Omental fat pad (tissue), 4 donors: ENCODE data around the gene UBE2K. TPM values are rescaled to one million over a fixed set of nuclear protein-coding genes. Genes with fewer than 3 reads are reported as not detected.
"Not testable (repeated sequence)": the region's sequence is repeated elsewhere in the genome, so short reads cannot be mapped to it uniquely, and the experiment has no call there.

Experiments
- ATAC-seq: fragments of 150-250 bp; one replicate; pipeline ENCODE4 v1.9.1; 2016; ENCODE audit warnings: mild to moderate bottlenecking, moderate library complexity; ENCODE audit not compliant: low FRiP score
- DNase-seq: peaks from one replicate; pipeline ENCODE4 v3.0.0-alpha.2; 2019; ENCODE audit warnings: low spot score
- total RNA-seq, 4 donors: library from RNA; depleted of rRNA; stranded (reverse); fragments of >200 nt; gene quantifications; one replicate each; pipeline ENCODE4 v1.1.0, GENCODE V29; 2016
- TF ChIP-seq, protein P1 (sequence below), 3 donors: fragments of 450-650 bp; IDR thresholded peaks; one replicate each; pipeline ENCODE4 v1.5.1; 2016 to 2017; ENCODE audit warnings: antibody characterized with exemption in 3 of 3, mild to moderate bottlenecking in 3 of 3, moderate library complexity in 2 of 3

Gene UBE2K
- total RNA-seq, 4 donors from 2014 or later: 19.7 to 33.3 (median 25.8) TPM

DNA sequence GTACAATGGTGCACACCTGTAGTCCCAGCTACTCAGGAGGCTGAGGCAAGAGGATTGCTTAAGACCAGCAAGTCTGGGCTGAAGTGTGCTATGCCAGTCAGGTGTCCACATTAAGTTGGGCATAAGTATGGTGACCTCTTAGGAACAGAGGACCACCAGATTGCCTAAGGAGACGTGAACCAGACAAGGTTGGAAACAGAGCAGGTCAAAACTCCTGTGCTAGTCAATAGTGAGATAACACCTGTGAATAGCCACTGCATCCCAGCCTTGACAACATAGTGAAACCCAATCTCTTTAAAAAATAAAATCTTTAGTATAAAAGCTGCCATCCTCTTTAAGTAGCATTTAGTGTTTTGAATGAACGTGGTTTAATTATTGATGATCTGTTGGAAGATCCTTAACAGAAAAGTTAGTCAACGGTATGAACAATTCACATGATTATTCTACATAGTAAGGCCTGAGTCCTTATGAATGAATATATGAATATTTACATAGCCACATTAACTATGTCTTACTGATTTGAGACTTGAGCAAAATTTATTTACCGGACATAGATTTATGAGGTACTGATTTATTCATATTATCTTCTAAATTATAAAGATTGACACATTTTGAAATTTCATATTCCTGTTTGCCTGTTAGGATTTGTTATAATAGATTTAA lies 63.2 kb downstream of the UBE2K start:
- ATAC-seq (no peak), DNase-seq (no peak)
- TF ChIP-seq, protein P1, sequence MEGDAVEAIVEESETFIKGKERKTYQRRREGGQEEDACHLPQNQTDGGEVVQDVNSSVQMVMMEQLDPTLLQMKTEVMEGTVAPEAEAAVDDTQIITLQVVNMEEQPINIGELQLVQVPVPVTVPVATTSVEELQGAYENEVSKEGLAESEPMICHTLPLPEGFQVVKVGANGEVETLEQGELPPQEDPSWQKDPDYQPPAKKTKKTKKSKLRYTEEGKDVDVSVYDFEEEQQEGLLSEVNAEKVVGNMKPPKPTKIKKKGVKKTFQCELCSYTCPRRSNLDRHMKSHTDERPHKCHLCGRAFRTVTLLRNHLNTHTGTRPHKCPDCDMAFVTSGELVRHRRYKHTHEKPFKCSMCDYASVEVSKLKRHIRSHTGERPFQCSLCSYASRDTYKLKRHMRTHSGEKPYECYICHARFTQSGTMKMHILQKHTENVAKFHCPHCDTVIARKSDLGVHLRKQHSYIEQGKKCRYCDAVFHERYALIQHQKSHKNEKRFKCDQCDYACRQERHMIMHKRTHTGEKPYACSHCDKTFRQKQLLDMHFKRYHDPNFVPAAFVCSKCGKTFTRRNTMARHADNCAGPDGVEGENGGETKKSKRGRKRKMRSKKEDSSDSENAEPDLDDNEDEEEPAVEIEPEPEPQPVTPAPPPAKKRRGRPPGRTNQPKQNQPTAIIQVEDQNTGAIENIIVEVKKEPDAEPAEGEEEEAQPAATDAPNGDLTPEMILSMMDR (IDR thresholded peaks at IDR 0.05): no peak

DNA sequence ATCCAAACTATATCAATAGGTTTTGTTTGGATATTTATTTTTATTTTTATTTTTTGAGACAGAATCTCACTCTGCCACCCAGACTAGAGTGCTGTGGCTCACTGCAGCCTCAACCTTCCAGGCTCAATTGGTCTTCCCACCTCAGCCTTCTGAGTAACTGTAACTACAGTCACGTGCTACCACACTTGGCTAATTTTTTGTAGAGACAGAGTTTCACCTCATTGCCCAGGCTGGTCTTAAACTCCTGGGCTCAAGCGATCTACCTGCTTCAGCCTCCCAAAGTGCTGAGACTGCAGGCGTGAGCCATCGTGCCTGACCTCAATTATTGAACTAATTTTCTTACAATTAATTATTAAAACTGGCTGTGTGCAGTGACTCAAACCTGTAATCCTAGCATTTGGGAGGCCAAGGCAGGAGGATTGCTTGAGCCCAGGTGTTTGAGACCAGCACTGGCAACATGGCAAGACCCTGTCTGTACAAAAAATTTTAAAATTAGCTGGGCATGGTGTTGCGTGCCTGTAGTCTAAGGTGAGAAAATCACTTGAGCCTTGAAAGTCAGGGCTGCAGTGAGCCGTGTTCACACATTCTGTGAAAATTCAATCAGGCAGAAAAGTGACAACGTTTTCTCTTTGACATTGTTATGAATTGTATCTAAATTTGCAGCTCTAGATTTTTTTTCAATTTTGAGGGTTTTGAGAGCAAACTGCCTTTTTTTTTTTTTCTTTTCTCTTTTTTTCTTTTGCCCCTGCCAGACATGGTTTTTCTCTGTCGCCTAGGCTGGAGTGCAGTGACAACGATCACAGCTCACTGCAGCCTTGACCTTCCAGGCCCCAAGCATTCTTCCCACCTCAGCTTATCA lies 66.0 kb downstream of the UBE2K start:
- TF ChIP-seq, protein P1 (IDR thresholded peaks at IDR 0.05): no peak
- ATAC-seq: no peak
- DNase-seq: no peak

DNA sequence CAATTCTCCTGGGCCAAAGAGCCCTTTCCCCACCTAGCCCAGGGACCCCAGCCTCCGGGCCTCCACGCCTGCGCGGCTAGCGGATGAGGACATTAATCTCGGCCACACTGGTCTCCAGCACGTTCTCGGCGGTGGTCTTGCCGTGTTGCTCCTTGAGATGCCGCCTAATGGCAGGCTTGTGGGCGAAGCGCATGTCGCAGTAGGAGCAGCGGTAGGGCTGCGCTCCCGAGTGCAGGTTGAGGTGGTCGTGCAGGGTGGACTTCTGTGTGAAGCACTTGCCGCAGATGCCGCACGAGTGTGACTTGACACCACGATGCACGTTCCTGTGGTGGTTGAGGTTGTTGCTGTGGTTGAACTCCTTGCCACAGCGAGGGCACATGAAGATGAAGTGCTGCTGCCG lies 72.1 kb downstream of the UBE2K start:
- TF ChIP-seq, protein P1 (IDR thresholded peaks at IDR 0.05): no peak
- DNase-seq: no peak

DNA sequence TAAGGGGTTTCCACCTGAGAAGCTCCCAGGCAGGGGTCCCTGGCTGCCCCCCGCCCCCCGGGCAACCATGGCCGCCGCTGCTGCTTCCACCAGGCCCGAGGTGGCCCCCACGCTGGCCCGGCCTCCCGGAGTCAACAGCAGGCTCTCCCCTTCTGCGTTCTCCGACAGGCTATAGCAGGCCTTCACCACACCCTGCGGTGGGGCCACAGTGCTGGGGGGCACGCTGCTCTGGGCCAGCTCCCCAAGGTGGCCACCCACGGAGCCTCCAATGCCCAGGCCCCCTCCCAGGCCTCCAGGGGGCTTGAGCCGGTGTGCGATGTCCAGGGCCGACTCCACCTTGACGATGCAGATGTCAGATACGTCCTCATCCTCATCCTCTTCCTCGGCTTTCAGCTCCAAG lies 72.5 kb downstream of the UBE2K start:
- ATAC-seq: no peak
- TF ChIP-seq, protein P1 (IDR thresholded peaks at IDR 0.05): no peak
- DNase-seq: no peak

More for the DNA sequence above, 72.1 kb downstream of the UBE2K start:
- ATAC-seq: no peak

DNA sequence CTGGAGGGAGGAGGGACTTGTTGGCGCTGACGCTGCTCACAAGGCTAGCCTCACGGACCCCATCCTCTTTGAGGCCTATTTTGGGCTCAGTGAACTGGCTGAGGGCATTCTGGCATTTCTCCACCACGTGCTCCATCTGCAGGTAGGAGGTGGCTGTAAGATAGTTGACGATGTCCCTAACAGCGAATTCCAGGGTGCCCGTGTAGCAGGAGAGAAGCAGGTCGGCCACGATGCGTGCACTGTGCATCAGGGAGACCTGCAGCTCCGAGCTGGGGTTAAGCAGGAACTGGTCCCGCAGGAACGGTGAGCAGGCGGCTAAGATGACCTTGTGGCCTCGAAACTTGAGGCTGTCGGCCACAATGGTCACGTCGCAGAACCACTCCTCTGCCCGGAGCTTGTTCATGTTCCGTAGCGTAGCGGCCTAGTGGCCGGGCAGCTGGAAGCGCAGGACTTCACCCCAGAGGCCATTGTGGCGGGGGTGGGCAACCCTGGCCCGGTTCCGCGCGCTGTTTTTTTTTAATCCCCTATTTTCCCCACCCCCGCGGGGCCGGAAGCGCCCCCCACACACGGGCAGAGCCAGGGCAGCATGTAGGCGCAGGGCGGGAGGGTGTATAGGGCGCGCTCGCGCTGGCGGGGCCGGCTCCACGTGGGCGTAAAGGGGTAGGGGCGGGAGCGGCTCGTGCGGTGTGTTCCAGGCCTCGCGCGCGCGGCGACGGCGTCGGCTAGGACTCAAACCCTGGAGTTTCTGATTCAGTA lies 73.2 kb downstream of the UBE2K start:
- DNase-seq: no peak
- ATAC-seq: no peak
- TF ChIP-seq, protein P1 (IDR thresholded peaks at IDR 0.05): no peak

DNA sequence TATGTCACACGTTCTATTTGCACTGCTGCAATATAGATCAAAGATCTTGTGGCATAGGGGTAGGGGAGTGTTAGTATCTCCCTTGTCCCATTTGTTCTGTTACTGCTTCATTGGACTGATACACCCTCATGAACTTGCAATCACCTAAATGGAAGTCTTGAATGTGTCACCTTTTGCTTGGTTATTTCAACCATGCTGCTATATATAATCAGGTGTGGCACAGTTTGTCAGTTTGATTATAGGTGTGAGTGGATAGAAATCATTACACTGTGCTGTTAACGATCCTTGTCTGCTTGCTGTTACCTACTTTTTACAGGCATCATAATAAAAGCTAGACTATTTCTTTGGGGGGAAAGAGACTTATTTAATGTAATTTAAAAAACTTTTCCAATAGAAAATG lies 84.1 kb downstream of the UBE2K start:
- ATAC-seq: not testable (repeated sequence)

DNA sequence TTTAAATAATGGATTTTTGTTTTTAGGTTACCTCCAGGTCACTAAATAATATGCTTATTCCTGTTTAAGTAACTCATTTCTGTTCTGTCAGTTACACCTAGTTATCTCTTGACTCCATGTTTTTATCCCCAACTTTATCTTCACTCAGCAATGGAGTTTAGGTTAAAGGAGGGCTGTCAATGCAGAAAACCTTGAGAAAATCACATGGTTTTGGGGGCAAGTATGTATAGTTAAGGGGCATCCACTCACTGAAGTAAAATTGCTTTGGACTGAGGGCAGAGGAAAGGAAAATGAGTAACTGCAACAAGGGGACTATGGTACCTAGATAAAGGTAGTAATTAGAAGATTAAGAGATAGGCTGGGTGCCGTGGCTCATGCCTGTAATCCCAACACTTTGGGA lies 87.1 kb downstream of the UBE2K start:
- ATAC-seq: no peak
- no peak for DNase-seq
- TF ChIP-seq, protein P1 (IDR thresholded peaks at IDR 0.05): no peak

More for the DNA sequence above, 84.1 kb downstream of the UBE2K start:
- not testable (repeated sequence) for DNase-seq
